ENCODE measurements around the gene VAC14. TPM values are rescaled to one million over a fixed set of nuclear protein-coding genes. Genes with fewer than 3 reads are reported as not detected.
"Not testable (repeated sequence)": the region's sequence is repeated elsewhere in the genome, so short reads cannot be mapped to it uniquely, and the experiment has no call there.

VAC14 gene
- total and polyA plus RNA-seq, 2 experiments from 2014 or later, result 42.3 to 77.7 TPM

DNA sequence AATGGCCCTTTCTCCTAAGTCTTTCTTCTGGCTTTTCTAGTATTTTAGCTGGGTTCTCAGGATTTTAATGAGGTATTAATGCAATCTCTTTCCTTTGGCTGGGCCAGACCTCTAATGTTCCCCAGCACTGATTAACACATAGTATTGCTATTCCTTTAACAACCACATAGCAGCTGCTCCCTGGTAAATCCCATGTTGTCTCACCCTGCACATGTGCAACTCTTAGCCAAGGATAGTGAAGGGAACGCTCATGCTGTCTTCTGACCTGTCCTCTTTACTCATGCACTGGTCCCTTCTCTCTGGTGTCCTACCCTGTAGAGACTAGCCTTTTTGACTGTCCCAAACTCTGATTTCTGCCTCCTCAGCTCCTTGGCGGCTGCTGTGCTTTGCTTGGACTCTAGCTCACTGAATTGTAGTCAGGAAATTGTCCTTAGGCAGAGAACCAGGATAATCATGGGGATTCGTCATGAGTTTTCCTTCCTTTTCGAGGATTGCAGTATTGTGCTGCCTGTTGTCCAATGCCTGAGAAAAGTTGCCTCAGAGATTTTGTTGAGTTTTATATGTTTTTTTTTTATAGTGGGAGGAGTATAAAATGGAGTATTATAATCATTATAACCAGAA lies 22.6 kb upstream of the VAC14 start:
- not testable (repeated sequence) for H3K36me3 ChIP-seq (ENCODE audit: insufficient read depth); ATAC-seq; H3K4me3 ChIP-seq; H2AFZ ChIP-seq; H3K9me2 ChIP-seq (ENCODE audit: insufficient read depth); H3K27me3 Mint-ChIP-seq (ENCODE audit: insufficient read depth, low read depth, poor library complexity); H3K9me3 Mint-ChIP-seq; H3K79me2 ChIP-seq (replicated peaks; ENCODE audit: insufficient read depth); H3K36me3 Mint-ChIP-seq (ENCODE audit: low read depth); H3K4me1 Mint-ChIP-seq; H3K4me2 ChIP-seq; H3K27ac ChIP-seq (ENCODE audit: low read depth); H3K27me3 ChIP-seq (ENCODE audit: insufficient read depth); H3F3A ChIP-seq (replicated peaks; ENCODE audit: low read depth); H4K20me1 ChIP-seq (replicated peaks; ENCODE audit: insufficient read depth); H3K4me1 ChIP-seq (ENCODE audit: insufficient read depth); H3K27ac Mint-ChIP-seq; DNase-seq (ENCODE audit: low spot score); H3K4me3 Mint-ChIP-seq

DNA sequence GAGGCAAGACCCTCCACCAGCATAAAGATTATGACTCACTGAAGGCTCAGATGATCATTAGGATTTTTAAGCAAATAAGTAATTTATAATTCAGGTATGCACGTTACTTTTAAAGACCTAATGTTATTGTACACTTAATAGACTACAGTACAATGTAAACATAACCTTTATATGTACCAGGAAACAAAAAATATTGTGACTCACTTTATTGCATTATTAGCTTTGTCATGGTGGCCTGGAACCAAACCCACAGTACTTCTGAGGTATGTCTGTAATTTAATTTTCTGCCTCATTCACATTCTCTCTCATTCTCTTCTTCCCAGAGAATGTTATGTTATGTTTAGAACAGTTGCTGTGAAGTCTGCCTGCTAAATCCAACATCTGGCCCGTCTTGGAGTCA lies 21.8 kb upstream of the VAC14 start:
- H3K4me2 ChIP-seq; ATAC-seq; H3K4me3 ChIP-seq; H3K27ac ChIP-seq (ENCODE audit: low read depth); H3K27me3 ChIP-seq (ENCODE audit: insufficient read depth); H3K27ac Mint-ChIP-seq; H3K27me3 Mint-ChIP-seq (ENCODE audit: insufficient read depth, low read depth, poor library complexity); H3K9me3 Mint-ChIP-seq; H3K4me1 ChIP-seq (ENCODE audit: insufficient read depth); H3F3A ChIP-seq (replicated peaks; ENCODE audit: low read depth); H3K36me3 ChIP-seq (ENCODE audit: insufficient read depth); H2AFZ ChIP-seq; H3K36me3 Mint-ChIP-seq (ENCODE audit: low read depth); H3K9me2 ChIP-seq (ENCODE audit: insufficient read depth); H3K79me2 ChIP-seq (replicated peaks; ENCODE audit: insufficient read depth); DNase-seq (ENCODE audit: low spot score); H3K4me3 Mint-ChIP-seq; H4K20me1 ChIP-seq (replicated peaks; ENCODE audit: insufficient read depth); H3K4me1 Mint-ChIP-seq: not testable (repeated sequence)

DNA sequence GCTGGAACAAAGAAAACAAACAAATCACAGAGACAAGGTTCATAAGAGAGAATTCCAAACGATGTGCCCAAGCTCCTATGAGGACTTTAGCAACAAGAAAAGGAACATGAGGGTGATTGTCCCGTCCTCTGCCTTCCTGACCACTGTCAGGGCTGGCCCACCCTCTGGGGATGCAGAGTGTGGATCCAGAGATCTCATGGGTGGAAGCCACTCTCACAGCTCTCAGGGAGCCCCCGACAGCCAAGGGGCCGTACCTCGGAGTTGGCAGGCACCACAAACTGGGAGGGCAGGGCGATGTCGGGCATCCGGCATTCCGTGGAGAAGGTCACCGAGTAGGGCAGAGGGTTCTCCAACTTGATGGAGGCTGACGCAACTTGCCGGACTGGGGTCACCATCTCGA lies 17.1 kb upstream of the VAC14 start:
- not testable (repeated sequence) for H3K4me1 Mint-ChIP-seq, H3K4me3 Mint-ChIP-seq

DNA sequence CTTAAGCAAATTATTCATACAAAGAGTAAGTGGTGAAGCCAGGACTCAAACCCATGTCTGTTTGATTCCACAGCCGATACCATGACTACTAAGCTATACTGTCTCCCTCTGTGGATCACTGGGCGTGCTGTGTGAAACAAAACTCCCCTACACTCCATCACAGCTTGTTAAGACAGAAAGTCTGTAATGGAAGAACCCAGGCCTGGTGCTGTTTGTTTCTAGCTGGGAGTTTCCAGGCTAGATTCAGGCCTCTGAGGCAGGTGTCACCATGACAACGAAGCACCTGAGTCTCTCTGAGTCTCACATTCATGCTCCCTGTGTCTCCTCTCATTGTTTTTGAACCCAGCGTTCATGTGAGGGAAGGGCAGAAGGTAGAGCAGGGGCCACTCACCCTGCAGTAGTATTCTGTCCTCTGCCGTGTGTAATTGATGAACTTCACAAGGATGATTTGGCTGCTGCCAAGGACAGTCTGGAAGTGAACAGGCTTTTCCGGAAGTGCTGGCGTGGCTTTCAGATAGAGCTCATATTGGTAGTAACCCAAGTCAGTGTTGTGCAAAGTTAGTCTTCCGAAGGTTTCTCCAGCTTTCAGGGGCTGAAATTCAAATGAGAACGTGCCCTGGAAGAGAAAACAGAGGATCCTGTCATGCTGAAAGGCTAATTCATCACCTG lies 8.6 kb upstream of the VAC14 start:
- DNase-seq (ENCODE audit: low spot score) (no peak), ATAC-seq (no peak)
- H3K4me2 ChIP-seq, result no peak overlapping the region
- H3K36me3 ChIP-seq (ENCODE audit: insufficient read depth), result no peaks in the 10 kb centered on the region
- no peak overlapping the region for H3K27ac ChIP-seq (ENCODE audit: low read depth)
- no peaks in the 10 kb centered on the region for H3K79me2 ChIP-seq (replicated peaks; ENCODE audit: insufficient read depth)
- no peaks in the 10 kb centered on the region; the same call in 1 of the 2 replicates for H4K20me1 ChIP-seq (replicated peaks; ENCODE audit: insufficient read depth)
- no peaks in the 10 kb centered on the region for H3K4me1 ChIP-seq (ENCODE audit: insufficient read depth)
- peaks cover 23% of the 10 kb centered on the region for H3K27me3 ChIP-seq (ENCODE audit: insufficient read depth)
- no peaks in the 10 kb centered on the region for H3K36me3 Mint-ChIP-seq (ENCODE audit: low read depth)
- H3K4me1 Mint-ChIP-seq, result no peaks in the 10 kb centered on the region
- H3K9me2 ChIP-seq (ENCODE audit: insufficient read depth), result no peaks in the 10 kb centered on the region
- H2AFZ ChIP-seq, result no peak overlapping the region
- no peaks in the 10 kb centered on the region for H3K9me3 Mint-ChIP-seq
- peaks cover 10% of the 10 kb centered on the region for H3K27me3 Mint-ChIP-seq (ENCODE audit: insufficient read depth, low read depth, poor library complexity)
- no peaks in the 10 kb centered on the region for H3F3A ChIP-seq (replicated peaks; ENCODE audit: low read depth)
- H3K4me3 Mint-ChIP-seq, result no peak overlapping the region
- H3K27ac Mint-ChIP-seq, result no peak overlapping the region
- H3K4me3 ChIP-seq, result no peak overlapping the region
- TF ChIP-seq, protein P1, sequence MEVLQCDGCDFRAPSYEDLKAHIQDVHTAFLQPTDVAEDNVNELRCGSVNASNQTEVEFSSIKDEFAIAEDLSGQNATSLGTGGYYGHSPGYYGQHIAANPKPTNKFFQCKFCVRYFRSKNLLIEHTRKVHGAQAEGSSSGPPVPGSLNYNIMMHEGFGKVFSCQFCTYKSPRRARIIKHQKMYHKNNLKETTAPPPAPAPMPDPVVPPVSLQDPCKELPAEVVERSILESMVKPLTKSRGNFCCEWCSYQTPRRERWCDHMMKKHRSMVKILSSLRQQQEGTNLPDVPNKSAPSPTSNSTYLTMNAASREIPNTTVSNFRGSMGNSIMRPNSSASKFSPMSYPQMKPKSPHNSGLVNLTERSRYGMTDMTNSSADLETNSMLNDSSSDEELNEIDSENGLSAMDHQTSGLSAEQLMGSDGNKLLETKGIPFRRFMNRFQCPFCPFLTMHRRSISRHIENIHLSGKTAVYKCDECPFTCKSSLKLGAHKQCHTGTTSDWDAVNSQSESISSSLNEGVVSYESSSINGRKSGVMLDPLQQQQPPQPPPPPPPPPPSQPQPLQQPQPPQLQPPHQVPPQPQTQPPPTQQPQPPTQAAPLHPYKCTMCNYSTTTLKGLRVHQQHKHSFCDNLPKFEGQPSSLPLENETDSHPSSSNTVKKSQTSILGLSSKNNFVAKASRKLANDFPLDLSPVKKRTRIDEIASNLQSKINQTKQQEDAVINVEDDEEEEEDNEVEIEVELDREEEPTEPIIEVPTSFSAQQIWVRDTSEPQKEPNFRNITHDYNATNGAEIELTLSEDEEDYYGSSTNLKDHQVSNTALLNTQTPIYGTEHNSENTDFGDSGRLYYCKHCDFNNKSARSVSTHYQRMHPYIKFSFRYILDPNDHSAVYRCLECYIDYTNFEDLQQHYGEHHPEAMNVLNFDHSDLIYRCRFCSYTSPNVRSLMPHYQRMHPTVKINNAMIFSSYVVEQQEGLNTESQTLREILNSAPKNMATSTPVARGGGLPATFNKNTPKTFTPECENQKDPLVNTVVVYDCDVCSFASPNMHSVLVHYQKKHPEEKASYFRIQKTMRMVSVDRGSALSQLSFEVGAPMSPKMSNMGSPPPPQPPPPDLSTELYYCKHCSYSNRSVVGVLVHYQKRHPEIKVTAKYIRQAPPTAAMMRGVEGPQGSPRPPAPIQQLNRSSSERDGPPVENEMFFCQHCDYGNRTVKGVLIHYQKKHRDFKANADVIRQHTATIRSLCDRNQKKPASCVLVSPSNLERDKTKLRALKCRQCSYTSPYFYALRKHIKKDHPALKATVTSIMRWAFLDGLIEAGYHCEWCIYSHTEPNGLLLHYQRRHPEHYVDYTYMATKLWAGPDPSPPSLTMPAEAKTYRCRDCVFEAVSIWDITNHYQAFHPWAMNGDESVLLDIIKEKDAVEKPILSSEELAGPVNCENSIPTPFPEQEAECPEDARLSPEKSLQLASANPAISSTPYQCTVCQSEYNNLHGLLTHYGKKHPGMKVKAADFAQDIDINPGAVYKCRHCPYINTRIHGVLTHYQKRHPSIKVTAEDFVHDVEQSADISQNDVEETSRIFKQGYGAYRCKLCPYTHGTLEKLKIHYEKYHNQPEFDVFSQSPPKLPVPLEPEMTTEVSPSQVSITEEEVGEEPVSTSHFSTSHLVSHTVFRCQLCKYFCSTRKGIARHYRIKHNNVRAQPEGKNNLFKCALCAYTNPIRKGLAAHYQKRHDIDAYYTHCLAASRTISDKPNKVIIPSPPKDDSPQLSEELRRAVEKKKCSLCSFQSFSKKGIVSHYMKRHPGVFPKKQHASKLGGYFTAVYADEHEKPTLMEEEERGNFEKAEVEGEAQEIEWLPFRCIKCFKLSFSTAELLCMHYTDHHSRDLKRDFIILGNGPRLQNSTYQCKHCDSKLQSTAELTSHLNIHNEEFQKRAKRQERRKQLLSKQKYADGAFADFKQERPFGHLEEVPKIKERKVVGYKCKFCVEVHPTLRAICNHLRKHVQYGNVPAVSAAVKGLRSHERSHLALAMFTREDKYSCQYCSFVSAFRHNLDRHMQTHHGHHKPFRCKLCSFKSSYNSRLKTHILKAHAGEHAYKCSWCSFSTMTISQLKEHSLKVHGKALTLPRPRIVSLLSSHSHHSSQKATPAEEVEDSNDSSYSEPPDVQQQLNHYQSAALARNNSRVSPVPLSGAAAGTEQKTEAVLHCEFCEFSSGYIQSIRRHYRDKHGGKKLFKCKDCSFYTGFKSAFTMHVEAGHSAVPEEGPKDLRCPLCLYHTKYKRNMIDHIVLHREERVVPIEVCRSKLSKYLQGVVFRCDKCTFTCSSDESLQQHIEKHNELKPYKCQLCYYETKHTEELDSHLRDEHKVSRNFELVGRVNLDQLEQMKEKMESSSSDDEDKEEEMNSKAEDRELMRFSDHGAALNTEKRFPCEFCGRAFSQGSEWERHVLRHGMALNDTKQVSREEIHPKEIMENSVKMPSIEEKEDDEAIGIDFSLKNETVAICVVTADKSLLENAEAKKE (CRISPR knock-in tag; IDR thresholded peaks at IDR 0.05), result no peak
- no peak for TF ChIP-seq STAT1 (IDR thresholded peaks at IDR 0.05; ENCODE audit: unreplicated experiment)

More for the DNA sequence above, 17.1 kb upstream of the VAC14 start:
- not testable (repeated sequence) for H3K27ac ChIP-seq (ENCODE audit: low read depth); H3K9me3 Mint-ChIP-seq; H3K9me2 ChIP-seq (ENCODE audit: insufficient read depth); ATAC-seq; H3K27ac Mint-ChIP-seq; H3K36me3 Mint-ChIP-seq (ENCODE audit: low read depth); H3K27me3 ChIP-seq (ENCODE audit: insufficient read depth); H3K27me3 Mint-ChIP-seq (ENCODE audit: insufficient read depth, low read depth, poor library complexity); H3K36me3 ChIP-seq (ENCODE audit: insufficient read depth); H4K20me1 ChIP-seq (replicated peaks; ENCODE audit: insufficient read depth); H3K4me2 ChIP-seq; H3F3A ChIP-seq (replicated peaks; ENCODE audit: low read depth); DNase-seq (ENCODE audit: low spot score); H3K79me2 ChIP-seq (replicated peaks; ENCODE audit: insufficient read depth); H3K4me1 ChIP-seq (ENCODE audit: insufficient read depth); H3K4me3 ChIP-seq; H2AFZ ChIP-seq

All from GM23338 (cell line).